HG03108 (cell line): Measurements from ENCODE around the gene C1QTNF6.

Experiments
- ATAC-seq: cut with Tn5 transposase; IDR thresholded peaks from one replicate; pipeline ENCODE4 v1.9.1; 2021; ENCODE audit warnings: moderate library complexity; ENCODE audit not compliant: unreplicated experiment

The C1QTNF6 gene

GRCh38 chr22:37193629-37194191, 5.7 kb upstream of the C1QTNF6 start:
- no peak for ATAC-seq

- no peak for ATAC-seq
Observed at GRCh38 chr22:37192741-37193140, 4.7 kb upstream of the C1QTNF6 start.

- no peak for ATAC-seq
Observed at GRCh38 chr22:37192204-37192603, 4.2 kb upstream of the C1QTNF6 start.

- ATAC-seq: no peak
Observed at GRCh38 chr22:37190262-37190780, 2.3 kb upstream of the C1QTNF6 start.

- no peak for ATAC-seq
Observed at GRCh38 chr22:37188901-37189466, 937 bp upstream of the C1QTNF6 start.

GRCh38 chr22:37187552-37187890, 526 bp downstream of the C1QTNF6 start:
- no peak for ATAC-seq

GRCh38 chr22:37186997-37187522, 987 bp downstream of the C1QTNF6 start:
- no peak for ATAC-seq

- ATAC-seq: no peak
Observed at GRCh38 chr22:37186228-37186996, 1.6 kb downstream of the C1QTNF6 start.

GRCh38 chr22:37185646-37186227, 2.3 kb downstream of the C1QTNF6 start:
- ATAC-seq: no peak

GRCh38 chr22:37184816-37185541, 3.1 kb downstream of the C1QTNF6 start:
- ATAC-seq: no peak

- no peak for ATAC-seq
Observed at GRCh38 chr22:37184380-37184755, 3.7 kb downstream of the C1QTNF6 start.

- ATAC-seq: no peak
Observed at GRCh38 chr22:37183432-37184379, 4.3 kb downstream of the C1QTNF6 start.

GRCh38 chr22:37182949-37183245, 5.2 kb downstream of the C1QTNF6 start:
- no peak for ATAC-seq

- ATAC-seq: no peak
Observed at GRCh38 chr22:37182101-37182948, 5.7 kb downstream of the C1QTNF6 start.

- ATAC-seq: no peak
Observed at GRCh38 chr22:37181681-37182080, 6.4 kb downstream of the C1QTNF6 start.

- no peak for ATAC-seq
Observed at GRCh38 chr22:37180531-37181231, 7.4 kb downstream of the C1QTNF6 start.

- no peak for ATAC-seq
Observed at GRCh38 chr22:37179622-37180420, 8.2 kb downstream of the C1QTNF6 start.

- ATAC-seq: no peak
Observed at GRCh38 chr22:37179126-37179470, 8.9 kb downstream of the C1QTNF6 start.
